ENCODE results near the gene GNB4.

GRCh38 chr3:179447251-179447650 lies 4.0 kb downstream of the GNB4 start:
- TF ChIP-seq CREB1 (IDR thresholded peaks at IDR 0.05; ENCODE audit: low read depth) (no peak), TAF1 (IDR thresholded peaks at IDR 0.05; ENCODE audit: low read depth) (no peak), YY1 (IDR thresholded peaks at IDR 0.05; ENCODE audit: low read depth) (no peak)

All from Ishikawa (cell line).